NCI-H82 (cell line): ENCODE measurements around the gene C1RL.
"Not testable (repeated sequence)": the region's sequence is repeated elsewhere in the genome, so short reads cannot be mapped to it uniquely, and the experiment has no call there.

Source experiments
- DNase-seq: peaks from one replicate; lab custom pipeline; 2025; lab: John Stamatoyannopoulos, UW

C1RL gene

DNA sequence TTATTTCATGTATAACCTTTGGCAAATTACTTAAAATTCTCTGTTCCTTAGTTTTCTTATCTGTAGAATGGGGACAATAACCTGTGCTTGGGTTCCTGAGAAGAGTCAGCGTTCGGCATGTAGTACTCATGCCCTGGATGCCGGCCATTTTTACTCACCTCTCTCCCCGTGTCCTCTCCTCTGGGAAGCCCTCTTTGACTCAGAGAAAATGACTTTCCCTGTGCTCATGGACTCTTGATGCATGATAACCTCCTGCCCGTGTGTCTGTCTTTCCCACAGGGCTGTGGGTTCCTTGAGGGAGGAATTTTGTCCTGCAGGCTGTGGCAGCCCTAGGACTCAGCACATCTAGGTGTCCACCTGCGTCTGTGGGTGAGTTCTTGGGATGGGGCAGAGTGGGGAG, 5.8 kb upstream of the C1RL start:
- DNase-seq, result no peak

DNA sequence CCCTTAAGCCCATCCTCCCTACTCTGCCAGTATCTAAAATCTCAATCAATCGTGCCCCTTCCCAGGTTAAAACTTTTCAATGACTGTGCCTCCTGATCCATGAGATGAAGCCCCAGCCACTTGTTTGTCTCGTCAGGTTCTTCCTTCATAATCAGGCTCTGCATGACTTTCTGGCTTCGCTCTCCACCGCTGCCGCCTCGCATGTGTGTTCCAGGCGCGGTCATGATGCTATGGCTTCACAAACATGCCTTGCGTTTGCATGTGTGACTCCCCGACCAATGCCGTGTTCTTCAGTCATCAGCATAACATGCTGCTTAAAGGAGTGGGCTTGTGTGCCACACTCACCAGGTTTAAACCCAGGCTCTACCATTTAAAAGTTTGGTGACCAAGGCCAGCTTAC, 5.0 kb upstream of the C1RL start:
- no peak for DNase-seq

DNA sequence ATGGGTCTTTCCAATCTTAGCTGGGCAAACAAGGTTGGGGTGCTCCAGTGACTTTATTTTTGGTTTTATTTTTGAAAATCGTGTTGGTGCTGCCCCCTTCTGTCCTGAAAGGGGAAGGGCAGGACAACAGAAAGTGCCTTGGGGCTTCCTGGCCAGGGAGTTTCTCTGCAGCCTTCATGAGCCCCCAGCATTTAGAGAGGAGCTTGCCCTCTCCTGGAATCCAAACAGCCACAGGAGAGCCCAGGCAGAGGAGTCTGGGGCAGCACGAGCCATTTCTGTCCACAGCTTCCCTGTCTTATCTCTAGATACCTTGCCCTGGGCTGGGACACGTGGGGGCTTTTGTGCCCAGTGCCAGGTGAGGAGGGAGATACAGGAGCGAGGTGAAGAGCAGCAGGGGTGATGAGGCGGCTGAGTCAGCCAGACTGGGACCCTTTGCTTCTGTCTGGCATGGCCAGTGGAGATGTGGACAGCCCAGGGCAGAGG, 4.4 kb upstream of the C1RL start:
- no peak for DNase-seq

DNA sequence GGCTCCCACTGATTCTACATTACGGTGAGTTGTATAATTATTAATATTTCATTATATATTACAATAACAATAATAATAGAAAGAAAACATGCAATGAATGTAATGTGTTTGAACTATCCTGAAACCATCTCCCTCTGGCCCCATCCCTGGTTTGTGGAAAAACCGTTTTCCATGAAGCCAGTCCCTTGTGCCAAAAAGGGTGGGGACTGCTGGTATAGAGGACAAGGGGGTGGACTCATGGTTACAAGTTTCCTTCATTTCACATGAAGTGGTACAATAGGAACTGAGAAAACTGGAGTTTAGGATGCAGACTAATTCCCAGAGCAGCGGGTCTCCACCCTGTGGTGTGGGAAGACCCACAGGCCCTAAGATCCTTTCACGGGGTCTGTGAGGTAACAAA, 3.0 kb upstream of the C1RL start:
- no peak for DNase-seq

DNA sequence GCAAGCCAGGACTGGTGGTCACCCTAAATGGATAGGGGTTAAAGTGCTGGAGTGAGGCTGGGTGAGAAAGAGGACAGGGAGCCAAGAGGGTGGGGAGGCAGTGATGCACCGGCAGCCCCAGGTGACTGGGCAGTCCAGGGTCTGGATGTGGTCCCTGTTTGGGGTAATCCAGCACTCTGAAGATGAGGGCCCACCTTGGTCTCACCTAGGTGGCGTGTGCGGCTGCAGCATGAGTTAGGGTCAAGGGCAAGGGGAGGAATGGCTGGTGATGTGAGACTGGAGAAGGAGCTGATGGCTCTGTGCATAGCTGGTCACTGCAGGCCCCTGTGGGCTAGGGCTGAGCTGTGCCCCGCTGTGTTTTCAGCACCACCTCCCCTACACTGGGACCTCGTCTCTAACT, 1.6 kb upstream of the C1RL start:
- no peak for DNase-seq

DNA sequence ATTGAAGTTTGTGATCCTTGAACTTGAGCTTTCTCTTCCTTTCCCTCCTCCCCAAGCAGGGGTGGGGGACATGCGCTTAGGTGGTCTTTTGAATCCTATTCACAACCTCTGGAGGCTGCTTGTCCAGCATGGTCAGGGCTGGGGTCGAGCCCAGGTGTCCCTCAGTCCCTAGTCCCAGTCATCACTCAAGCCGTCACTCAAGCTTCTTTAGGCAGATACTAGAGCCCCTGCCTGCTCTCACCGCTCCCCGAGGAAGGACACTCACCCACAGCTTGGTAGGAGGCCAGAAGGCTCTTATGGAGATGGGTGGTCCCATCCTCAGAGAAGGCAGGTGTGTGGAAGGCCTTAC, 532 bp upstream of the C1RL start:
- DNase-seq, result no peak

DNA sequence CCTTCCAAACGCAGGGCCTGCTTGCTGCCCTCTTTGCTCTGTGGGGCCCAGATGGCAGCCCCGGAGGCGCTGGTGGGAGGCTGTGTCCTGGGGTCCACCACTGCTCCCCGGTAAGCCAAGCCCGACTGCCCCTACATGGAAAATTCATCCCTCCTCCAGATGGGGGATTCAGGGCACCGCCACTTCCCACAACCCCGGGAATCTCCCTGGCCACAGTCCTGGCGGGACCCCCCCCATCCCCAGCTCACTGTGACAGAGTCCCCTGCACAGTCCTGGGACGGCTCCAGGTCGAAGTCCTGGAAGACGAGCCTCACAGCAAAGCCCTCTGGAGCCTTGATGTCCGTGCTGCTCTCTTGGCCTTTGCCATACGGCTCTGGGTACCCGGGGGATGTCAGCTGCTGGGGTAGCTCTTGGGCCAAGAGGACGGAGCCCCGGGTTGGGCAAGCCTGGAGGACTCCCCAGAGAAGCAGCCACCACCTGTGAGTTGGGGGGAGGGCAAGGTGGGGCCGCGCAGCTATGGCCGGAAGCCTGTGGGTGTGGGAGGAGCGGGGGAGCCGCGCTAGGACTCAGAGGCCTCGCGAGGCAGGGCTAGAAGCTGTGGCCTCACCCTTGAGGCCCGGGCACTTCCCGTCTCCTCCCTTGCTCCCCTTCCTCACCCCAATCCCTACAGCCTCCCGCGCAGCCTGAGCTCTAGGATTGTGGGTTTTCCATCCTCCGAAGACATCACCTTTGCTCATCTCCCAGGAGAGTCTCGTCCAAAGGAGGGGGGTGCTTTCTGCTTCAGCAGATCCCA, 815 bp downstream of the C1RL start:
- DNase-seq, result no peak

DNA sequence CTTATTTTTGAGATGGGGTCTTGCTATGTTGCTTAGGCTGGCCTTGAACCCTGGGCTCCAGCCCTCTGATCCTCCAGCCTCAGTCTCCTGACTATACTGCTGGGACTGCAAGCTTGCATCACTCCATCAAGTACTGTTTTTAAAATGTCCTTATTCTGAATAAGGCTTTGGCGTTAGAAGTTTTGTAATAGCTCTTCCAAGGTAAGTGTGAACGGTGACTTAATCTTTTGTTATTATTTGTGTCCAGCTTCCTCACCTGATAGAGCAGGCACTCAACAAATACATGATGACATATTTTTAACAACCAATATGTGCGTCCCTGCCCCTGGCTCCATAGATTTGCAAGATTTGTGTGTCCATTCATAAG, 1.4 kb downstream of the C1RL start:
- no peak for DNase-seq

DNA sequence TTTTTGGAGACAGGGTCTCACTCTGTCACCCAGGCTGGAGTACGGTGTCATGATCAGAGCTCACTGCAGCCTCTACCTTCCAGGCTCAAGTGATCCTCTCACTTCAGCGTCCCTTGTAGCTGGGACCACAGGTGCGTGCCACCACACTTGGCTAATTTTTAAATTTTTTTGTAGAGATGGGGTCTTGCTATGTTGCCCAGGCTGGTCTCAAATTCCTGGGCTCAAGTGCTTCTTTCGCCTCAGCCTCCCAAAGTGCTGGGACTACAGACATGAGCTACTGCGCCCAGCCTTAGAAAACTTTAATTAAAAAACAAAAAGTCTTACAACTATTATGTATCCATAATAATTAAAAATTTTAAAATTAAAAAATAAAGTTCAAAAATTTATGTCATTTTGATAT, 1.8 kb downstream of the C1RL start:
- not testable (repeated sequence) for DNase-seq

DNA sequence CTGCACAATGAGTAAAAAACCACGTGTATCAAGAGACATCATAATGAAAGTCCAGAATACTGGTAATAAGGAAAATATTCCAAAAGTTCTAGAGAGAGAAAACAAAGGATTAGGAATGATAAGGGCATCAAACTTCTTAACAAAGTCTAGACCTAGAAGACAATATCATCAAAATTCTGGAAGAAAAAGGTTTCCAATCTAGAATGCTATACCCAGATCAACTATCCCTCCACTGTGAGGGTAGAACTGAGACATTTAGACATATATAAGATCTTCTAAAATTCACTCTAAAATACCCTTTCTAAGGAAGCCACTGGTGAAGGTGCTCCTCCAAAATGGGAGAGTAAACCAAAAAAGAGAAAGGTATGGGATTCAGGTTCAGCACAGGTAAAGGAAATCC, 2.9 kb downstream of the C1RL start:
- no peak for DNase-seq

DNA sequence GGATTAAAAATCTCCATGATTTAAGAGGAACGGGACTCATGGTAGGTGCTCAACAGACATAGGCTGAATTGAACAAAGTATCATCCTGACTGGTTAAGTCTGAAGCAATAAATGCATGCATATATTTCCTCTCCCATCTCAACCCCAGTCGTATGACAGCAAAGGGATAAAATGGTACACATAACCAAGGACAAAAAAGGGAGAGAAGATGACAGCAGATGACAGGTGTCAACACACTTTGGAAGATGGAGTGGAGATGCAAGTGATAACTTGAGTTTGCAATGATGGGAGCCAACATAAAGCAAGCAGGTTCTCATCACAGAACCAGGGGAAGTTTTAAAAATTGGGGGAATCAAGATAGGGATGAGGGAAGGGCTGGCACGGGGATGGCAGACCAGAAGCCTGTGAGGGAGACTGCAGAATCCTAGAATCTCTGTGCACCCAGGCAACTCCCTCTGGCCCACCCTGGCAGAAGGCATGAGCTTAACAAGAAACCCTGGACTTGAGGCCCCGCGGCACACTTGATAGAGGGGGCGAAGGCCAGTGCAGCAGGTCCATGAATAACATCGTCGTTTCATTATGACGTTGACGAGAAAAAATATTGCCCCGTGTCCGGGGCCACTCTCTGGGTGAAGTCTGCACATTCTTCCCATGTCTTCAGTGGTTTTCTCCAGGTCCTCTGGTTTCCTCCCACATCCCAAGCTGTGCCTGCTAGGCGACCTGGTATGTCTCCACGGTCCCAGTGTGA, 5.0 kb downstream of the C1RL start:
- DNase-seq, result no peak

DNA sequence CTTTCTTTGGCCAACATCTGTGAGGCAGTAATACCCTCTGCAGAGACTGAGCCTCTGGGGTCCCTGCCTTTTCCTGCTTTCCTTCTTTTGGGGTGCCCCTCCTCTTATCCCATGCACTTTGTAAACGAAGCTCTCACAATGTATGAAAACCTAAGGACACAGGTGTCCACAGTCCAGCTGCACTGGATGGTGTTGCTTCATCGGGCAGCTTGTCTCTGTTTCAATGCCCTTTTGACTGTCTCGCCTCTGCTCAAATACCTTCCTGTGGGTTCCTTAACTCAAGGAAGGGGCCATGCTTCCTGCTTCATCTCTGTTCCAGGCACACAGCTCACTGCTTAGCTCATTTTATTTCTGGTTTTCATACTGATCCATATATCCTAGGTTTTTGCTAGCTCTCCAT, 6.4 kb downstream of the C1RL start:
- DNase-seq, result no peak

DNA sequence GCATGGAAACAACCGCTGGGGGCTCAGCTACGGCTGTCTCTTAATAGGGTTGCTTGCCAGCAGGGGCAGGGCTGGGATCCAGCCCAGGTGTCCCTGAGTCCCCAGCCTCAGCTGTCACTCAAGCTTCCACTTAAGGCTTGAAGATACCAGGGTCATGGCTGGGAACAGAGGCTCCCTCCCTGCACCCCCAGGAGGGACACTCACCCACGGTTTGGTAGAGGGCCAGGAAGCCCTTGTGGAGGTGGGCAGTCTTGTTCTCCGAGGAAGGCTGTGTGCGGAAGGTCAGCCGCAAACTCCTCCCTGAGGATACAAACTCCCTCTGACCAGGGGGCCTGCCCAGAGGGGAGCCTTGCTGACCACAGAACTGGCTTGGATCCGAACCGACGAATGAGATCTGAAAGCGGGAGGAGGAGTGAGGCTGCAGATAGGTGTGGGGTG, 7.3 kb downstream of the C1RL start:
- peak; percentile 34 for DNase-seq

DNA sequence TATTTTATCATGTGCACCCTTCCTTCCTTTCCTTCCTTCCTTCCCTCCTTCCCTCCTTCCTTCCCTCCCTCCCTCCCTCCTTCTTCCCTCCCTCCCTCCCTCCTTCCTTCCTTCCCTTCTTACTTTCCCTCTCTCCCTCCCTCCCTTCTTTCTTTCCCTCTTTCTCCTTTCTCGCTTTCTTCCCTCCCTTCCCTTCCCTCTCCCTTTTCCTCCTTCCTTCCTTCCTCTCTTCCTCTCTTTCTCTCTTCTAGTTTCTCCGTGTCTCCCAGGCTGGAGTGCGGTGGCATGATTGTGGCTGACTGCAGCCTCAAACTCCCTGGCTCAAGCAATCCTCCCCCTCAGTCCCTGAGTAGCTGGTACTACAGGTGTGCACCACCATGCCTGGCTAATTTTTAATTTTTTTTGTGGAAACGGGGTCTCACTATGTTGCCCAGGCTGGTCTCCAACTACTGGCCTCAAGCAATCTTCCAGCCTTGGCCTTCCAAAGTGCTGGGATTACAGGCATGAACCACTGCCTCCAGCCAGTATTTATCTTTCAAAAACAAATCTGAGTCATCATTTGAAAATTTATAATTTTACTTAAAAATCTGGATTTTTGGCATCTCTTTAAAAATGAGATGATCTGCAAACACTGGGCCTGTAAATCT, 7.8 kb downstream of the C1RL start:
- no peak for DNase-seq

DNA sequence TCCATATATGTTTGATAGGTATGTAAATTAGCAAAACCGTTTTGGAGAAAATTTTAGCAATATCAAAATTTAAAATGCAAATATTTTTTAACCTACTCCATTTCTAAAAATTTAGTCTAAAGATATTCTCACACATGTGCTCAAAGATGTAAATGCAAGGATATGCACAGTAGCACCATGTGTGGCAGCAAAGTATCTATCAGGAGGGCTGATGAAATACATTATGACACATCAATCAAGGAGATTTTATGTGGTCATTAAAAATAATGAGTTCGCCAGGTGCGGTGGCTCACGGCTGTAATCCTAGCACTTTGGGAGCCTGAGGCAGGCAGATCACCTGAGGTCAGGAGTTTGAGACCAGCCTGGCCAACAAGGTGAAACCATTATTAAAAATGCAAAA, 8.8 kb downstream of the C1RL start:
- DNase-seq, result no peak

DNA sequence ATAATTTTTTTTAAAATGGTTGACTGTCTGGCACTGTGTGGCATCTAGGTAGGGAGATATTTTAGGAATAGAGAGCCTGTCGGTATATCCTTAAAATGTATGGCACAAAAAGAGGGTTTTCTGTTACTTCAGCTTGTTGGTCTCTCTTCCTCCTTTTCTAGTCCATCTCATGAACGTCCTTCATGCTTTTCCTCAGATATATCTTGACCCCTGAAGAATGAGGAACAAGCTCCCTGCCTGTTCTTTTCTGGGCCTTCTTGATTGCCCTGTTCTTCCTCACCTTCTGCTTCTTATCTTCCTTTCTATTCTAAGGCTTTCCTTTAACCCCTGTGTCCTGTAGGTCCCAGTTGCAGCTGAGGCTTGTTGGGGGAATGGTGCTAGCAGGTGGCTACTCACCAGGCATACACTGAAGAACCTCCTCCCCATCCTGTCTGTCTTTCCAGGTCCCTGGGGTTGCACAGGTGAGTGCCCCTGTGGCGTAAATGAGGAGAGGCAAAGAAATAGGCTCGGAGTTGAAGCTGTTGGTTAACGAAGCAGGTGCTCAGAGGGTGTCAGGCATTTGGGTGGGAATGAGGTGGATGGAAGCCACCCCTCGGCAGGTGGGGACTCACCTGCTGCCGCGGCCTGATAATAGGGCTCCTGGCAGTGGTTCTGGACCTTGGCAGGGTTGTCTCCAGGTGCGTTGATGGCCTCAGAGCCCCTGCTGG, 9.6 kb downstream of the C1RL start:
- no peak for DNase-seq

DNA sequence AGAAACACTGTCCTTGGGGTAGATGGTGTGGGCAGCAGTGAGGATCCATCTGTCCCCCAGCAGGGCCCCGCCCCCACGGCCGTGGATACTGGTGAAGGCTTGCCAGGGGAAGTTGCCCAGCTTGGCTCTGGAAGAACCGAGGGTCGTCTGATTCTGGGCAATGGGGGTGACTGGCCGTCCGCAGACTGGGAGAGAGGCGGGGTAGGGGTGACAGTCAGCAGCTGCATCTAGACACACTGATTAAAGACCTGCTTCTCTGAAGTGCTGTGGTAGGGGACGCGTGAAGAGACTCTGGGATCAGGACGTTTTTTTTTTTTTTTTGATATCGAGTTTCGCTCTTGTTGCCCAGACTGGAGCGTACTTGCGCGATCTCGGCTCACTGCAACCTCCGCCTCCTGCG, 12.0 kb downstream of the C1RL start:
- no peak for DNase-seq

DNA sequence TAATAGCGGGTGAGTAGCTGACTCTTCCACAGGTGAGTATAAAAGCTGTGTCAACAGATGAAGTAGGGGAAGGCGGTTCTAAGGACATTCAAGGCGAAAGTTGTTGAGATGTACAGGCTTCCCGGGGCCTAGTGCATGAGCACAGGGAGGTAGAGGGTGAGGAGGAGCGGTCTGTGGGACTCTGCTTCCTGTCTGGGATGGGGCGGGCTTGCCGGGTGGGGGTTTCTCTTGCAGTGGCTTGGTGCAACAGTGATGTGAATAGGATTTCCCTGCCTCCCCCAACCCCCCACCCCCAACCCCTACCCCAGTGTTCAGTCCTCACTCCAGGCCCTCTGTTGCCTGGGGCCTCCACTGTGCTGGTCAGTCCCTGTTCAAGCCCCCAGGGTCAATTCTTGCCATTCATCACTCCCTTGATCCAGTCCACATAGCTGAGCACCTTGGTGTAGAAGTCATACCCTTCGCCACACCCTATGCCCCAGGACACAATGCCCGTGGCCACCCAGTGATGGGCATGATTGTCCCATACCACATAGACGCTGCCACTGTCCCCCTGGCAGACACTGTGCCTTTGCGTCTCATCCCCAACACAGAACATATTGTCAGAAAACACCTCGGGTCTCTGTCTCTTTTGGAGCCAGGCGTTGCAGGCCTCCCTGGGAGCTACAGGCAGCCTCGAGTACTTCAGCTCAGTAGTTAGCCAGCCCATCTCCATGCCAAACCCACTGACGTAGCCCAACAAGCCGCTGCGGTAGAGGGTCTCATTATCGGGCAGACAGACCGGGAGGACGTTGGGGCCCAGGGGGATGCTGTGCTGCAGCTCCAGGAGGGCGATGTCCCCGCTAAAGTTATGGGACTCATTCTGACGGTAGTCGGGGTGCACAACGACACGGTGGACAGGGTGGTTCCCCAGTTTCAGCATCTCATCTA, 12.7 kb downstream of the C1RL start:
- DNase-seq, result no peak

DNA sequence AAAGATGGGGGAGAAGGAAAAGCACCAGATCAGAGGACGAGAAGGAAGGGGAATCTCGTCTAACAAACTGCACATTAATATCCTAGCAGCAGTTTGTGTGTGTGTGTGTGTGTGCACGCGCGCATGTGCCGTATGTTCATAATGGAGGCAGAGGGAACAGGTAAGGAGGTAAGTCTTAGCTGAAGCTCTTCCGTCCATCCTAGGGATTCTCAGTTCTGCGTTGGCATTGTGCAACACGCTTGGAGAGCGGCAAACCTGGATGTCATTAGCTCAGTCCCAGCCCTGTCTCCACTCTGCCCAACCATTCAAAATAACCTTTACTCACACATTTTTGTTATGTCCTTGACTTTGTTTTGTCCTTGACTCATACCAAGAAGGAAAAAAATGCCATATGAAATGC, 15.1 kb downstream of the C1RL start:
- no peak for DNase-seq

DNA sequence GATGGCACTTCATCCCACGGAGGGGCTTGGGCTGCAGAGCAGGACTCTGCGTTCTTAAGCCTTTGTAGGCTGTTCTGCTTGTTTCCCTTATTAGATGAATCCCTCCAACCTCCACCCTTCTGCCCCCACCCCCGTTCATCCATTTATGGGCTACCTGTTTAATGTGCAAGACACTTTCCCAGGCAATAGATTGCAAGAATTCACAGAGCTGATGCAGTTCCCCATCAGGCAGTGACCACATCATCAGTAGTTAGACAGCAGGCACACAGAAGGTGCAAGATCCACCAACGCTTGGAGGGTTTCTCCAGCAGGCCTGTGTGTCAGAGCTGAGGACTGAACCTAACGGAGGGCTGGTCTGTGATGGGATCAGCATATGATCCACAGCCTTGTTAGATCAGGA, 15.5 kb downstream of the C1RL start:
- no peak for DNase-seq

DNA sequence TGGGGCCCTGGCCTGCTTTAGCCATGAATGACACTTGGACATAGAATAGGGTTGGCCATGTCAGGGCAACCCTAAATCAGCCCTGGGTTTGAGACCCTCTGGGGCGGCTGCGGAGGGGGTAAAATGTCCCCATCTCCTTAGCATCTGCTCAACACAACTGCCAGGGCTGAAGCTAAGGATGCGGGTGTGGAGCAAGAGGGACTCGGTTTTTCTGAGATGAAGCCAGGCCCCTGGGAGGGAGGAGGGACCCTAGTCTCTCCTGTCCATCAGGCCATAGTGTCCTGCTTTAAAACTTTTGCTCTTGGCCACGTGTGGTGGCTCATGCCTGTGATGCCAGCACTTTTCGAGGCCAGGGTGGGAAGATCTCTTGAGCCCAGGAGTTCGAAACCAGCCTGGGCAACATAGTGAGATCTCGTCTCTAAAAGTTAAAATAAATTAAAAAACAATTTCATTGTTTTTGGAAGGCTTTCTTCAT, 16.0 kb downstream of the C1RL start:
- DNase-seq, result no peak
